NCI-H2227 (cell line): ENCODE results near the gene RPS6KA3.
"Not testable (repeated sequence)": the region's sequence is repeated elsewhere in the genome, so short reads cannot be mapped to it uniquely, and the experiment has no call there.

Source experiments
- DNase-seq: peaks from one replicate; lab custom pipeline; 2025; ENCODE audit not compliant: unreplicated experiment; lab: John Stamatoyannopoulos, UW

The RPS6KA3 gene

DNA sequence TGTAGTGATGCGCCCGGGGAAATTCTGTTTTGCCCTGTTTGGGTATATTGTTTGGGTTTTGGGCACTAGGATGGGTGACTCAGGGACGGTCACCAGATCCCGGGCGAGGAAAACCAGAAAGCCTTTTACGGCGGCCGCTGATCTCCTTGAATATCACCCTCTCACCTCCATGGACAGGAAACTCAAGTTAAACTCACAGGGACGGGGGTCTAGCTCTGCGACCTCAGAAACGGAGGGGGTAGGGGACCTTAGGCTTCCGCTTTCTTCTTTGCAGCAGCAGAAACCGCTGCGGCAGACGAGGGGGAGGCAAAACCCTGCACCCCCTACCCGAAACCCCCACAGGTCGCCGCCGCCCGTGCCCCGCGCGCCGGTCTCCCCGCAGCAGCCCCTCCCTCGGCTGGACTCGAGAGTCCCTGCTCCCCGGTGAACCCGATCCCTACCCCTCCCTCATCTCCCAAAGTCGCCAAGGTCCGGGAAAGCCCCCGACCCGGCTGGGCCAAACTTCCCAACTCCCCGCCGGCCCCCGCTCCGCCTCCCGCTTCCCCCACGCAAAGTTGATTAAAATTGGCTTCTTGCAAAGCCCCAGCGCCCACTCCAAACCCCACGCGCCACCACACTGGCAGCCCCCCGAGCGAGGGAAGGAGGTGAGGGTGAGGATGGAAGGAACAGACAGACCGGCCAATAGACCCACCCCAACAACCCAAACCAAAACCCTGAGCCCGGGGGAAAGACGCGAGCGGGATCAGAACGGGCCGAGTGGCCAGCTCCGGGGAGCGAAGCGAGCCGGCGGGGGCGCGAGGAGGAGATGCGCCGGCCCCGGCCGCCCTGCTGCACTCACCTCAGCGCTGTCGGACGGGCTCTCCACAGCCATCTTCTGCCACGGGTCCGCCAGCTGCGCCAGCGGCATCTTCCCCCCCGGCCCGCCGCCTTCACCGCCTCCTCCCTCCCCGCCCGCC, 705 bp downstream of the RPS6KA3 start:
- DNase-seq, result peak; percentile 78

DNA sequence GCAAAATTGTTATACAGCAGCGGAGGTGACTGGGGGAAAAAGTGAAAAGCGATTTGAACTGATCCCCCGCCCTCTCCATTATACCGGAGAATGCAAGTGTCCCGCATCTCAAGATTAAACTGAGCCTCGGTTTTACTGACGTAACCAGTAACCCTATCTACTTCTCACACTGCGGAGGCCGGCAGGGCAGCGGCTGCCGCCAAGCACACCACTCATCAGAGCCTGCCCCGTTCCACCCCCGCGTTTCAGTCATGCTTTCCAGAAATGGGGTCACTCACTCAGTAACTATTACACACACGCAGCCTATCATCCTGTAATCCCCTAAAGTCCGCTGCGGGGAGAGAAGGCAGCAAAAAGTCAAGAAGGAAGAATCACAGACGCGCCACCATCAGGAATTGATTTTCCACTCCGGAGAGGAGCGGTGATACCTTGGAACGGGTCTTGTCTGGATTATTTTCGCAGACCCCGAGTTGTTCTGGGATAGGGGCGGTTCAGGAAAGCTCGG, 1.4 kb downstream of the RPS6KA3 start:
- DNase-seq, result peak; percentile 61

DNA sequence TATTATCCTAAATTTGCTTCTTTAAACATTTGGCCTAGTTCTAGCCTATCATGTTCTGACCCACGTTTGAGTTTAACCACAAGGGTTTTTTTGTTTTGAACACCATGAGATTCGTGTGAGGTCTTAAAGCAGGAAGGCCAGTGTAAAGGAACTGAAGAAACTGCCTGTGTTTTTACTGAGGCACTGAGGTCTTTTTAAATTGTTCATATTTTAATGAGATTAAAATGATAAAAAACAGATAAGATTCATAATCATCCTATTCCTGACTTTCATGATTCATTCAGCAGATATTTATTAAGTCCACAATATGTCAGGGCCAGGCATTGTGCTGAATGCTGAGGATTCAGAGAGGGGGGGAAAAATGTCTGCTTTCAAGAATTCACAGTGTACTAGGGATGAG, 3.2 kb downstream of the RPS6KA3 start:
- DNase-seq, result no peak

DNA sequence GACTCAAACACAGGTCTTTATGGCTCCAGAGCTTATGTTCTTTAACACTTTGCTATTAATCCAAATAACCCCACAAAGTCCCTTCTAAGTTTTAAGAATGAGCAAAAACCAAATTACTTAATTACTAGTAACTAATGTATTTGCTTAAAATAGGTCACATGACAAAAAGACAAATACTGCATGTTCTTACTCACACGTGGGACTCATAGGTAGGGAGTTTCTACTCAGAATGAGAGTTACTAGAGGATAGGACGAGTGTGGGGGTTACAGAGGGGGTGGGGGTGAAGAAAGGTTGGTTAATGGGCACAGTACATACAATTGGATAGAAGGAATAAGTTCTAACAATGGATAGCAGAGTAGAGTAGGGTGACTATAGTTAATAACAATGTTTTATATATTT, 5.8 kb downstream of the RPS6KA3 start:
- no peak for DNase-seq

DNA sequence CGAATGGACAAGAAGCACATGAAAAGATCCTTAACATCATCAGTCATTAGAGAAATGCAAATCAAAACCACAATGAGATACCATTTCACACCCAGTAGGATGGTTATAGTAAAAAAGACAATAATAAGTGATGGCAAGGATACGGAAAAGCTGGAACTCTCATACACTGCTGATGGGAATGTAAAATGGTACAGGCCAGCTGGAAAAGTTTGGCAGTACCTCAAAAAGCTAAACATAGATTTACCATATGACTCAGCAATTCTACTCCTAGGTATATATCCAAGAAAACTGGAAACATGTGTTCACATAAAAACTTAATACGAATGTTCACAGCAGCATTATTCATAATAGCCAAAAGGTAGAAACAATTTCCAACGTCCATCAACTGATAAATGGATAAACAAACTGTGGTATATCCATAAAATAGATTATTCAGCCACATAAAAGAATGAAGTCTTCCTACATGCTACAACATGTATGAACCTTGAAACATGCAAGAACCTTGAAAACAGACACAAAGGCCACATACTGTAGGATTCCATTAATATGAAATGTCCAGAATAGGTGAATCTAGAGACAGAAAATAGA, 11.9 kb downstream of the RPS6KA3 start:
- no peak for DNase-seq

DNA sequence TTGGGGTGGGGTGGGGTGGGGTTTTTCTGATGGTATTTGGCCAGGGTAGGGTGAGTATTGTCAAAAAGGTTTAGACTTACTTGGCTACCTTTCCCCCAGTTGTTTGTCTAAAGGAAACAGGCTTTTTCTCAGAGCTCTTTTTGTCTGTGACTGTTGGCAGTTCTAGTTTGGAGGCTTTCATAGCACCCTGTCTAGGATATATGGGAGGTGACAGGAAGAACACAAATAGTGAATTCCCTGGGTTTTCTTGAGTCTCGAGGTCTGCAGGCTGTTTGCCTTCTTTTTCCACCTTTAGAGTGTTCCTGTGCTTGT, 13.5 kb downstream of the RPS6KA3 start:
- no peak for DNase-seq

DNA sequence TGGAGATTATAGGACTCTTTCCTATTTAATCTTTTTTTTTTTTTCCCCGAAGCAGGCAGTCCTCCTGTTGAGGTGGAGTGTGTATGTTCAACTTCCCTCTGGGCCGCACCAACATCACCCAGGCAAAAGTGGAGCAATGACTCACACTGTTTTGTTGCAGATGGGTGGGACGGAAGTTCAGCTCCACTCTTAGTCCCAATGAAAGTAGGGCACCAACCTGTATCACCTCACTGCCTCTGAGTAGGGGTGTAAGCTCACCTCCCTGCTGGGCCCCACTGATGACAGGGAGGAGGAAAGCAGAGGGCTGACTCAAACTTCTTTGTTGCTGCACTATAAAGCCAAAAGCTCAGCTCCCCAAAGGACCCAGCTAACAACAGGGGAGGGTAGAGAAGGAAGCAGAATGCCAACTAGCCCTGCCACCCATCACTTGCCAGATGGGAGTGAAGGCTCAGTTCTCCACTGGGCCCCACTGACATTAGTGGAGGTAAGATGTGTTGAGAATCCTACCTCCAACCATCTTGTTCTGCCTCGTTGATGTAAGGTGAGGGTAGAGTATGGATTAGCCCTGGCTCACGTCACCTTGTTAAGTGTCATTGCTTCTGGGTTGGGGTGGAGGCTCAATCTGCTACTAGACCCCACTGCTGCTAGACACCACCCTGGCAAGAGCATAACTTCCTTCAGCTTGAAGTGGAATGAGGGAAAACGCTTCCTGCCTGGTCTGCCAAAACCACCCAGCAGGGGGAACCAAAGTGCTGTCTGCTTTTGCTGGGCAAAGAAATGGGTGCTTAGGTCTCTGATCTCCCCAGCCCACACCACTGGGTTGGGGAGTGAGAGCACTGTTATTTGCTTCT, 14.1 kb downstream of the RPS6KA3 start:
- DNase-seq, result peak; percentile 5

DNA sequence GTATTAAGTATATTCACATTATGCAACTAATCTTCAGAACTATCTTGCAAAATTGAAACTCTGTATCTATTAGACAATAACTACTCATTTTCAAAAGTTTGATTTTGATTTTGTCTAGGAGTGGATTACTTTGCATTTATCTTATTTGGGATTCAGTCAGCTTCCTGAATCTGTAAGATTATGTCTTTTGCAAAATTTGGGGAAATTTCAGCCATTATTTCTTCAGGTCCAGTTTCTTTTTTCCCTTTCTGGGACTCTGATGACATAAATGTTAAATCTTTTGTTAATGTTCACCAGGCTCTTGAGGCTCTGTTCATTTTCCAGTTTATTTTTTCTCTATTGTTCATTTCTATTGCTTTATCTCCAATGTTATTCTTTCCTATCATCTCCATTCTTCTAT, 15.0 kb downstream of the RPS6KA3 start:
- DNase-seq, result no peak

DNA sequence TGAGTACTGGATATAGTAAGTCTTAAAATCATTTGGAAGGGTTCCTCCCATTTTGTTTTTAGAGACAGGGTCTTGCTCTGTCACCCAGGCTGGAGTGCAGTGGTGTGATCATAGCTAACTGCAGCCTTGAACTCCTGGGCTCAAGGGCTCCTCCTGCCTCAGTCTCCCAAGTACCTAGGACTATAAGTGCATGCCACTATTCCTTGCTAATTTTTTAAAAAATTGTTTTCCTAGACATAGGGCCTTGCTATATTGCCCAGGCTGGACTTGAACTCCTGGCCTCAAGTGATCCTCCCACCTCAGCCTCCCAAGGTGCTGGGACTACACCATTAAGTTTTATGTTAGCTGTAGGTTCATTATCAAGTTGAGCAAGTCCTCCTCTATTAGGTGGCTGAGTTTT, 16.6 kb downstream of the RPS6KA3 start:
- not testable (repeated sequence) for DNase-seq

DNA sequence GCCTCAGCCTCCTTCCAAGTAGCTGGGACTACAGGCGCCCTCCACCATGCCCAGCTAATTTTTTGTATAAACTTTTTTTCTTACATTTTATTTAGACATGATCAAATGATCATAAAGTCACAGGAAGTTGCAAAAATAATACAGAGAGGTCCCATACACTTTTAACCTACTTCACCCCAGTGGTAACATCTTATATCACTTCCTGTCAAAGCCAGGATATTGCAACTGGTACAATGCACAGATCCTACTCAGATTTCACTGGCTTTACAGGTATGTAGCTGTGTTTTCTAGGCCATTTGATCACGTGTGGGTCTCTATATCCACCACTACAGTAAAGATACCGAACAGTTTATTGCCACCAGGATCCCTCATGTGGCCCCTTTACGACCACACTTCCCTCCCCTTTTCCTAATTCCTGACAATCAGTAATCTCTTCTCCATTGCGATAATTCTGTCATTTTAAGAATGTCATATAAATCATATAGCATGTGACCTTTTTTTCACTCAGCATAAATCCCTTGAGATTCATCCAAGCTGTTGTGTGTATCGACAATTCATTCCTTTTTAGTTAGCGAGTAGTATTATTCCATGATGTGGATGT, 18.0 kb downstream of the RPS6KA3 start:
- DNase-seq, result no peak

DNA sequence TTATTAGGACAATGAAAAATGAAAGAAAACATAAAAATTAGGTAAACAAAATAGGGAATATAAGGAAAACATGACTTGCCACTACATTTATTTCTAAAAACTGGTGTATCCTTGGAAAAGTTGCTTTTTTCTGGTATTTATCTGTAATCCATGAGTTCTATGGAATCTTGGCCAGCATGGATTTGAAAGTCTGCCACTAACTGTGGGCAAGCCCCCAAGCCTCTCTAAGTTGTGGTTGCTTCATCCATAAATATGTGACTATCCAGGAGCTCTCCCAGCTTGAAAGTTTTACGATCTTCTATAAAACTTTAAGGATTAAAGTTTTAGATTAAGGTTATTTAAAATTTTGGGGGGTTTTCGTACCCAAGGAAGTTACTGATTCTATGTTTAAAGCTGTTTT, 21.8 kb downstream of the RPS6KA3 start:
- no peak for DNase-seq

DNA sequence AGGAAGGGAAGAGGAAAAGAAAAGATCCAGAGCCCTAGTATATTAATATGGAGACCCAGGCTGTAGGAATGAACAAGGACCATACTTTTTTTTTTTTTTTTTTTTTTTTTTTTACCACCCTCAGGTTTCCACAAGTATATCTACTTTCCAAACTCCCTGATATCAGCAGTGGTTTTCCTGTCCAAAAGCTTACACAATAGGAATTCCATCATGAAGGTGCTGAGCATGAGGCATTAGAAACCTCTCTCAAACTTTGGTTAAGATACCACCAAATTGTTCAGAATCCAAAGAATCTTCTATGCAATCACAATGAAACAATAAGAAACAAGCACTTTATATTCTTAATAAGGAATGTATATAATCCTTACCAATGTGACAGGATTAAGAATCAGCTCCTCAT, 26.5 kb downstream of the RPS6KA3 start:
- DNase-seq, result no peak

DNA sequence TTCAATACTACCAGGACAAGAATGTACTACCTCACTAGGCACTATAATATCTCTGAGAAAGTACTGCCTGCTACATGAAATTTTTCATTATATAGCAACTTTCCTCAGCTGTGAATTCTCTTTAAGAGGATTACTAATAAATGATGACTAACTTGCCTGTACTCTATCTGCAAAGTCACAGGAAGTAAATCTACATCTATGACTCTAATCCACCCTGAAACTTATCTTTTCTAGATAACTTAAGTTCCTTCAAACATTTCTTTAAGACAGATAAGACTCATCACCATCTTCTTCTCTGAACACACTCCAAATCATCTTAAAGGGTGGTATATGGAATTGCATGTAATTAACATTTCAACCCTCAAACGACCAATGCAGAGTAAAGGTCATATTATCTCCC, 28.8 kb downstream of the RPS6KA3 start:
- no peak for DNase-seq

DNA sequence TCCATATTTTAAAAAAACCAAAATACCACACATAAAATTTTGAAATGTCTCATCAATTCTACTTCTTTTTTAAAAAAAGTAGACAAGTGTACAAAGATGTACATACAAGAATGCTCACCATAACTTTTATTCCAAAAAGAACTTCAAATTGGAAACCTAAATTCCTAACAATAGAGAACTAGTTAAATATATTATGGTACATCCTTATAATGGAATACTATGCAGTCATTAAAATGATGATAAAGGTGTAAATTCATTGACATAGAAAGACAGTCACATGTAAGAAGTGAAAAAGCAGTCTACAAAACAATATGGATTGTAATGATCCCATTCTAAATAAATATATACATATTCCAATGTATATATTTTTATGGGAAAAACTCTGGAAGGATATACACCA, 31.0 kb downstream of the RPS6KA3 start:
- DNase-seq, result no peak

DNA sequence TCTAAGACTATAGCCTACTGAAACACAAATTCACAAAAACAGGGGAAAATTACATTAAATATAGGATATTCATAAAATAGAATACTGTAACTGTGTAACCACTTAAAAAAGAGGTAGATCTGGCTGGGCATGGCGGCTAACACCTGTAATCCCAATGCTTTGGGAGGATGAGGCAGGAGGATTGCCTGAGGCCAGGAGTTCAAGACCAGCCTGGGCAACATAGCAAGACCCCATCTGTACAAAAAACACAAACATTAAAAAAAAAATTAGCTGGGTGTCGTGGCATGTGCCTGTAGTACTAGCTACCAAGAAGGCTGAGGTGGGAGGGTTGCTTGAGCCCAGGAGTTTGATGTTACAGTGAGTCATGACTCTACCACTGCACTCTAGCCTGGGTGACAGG, 33.4 kb downstream of the RPS6KA3 start:
- DNase-seq, result no peak

DNA sequence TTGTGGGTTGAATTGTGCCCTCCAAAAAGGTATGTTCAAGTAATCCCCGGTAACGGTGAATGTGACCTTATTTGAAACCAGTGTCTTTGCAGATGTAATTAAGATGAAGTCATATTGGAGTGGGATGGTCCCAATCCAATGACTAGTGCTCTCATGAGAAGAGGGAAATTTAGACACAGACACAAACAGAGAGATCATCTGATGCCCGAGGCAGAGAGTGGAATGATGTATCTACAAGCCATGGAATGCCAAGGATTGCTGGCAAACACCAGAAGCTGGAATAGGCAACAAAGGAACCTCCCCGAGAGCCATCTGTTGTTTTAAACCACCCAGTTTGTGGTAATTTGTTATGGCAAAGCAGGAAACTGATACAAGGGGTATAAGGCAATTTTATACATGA, 35.1 kb downstream of the RPS6KA3 start:
- DNase-seq, result no peak

DNA sequence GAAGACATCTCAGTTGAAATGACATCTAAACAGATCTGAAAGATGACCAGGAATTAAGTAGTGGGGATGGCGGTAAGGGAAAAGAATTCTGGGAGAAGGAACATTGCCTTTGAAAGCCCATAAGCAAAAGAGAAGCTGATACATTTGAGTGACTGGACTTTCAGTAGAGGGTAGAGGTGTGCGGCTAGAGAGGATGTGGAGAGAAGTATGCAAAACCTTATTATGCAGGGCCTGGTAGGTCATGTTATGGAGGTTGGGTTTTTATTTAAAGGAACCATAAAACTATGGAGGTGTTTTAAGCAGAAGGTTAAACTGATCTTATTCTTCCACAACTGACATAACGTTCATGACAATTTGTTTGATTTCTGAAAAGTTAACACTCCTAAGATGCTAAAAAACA, 36.3 kb downstream of the RPS6KA3 start:
- DNase-seq, result no peak

DNA sequence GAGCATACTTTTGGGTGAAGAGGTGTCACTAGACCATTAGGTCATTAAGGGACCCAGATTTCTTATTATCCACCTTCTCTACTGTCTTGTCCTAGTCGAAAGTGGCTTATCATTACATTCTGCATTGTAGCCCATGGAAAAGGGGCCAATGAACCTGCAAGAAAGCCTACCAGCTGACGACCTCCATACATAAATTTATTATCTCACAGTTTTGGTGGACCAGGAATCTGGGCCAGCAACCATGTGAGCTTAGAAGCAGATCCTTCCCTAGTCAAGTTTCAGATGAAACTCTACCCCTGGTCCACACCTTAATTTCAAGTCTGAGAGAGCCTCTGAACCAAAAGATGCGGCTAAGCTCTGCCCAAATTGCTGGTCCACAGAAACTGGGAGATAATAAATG, 37.6 kb downstream of the RPS6KA3 start:
- no peak for DNase-seq

DNA sequence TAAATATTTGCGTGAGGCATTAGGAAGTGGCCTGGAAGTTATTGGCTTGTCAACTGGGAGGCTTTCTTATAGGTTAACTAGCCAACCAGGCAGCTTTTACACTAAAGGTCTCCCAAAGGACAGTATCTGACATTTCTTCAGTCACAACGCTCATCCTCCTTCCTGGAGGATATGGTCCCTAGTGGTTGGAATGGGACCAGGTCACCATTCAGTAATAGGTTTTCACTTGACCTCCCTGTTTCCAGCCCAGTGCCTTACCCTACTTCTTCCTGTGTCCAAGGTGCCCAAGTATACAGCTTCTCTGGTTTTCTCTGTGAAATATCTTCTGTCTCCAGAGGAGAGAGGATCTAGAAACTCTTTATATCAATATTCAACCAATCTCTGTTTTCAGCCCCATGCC, 38.5 kb downstream of the RPS6KA3 start:
- no peak for DNase-seq

DNA sequence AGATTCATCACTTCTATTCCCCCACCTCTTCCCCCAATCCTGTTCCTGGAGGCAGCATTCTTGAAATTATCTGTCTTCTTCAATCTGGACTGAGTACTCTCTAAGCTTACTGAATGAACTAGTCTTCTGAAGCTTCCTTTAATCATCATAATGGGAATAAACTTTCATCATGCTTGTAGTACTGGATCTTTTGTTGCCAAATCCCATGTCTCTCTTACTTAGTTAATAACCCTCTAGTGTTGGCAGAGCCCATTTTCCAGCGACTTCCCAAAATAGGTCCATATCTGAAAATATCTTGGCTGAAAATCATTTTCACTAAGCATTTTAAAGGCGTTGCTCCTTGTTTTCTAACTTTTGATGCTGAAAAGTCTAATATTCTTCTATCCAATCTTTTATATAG, 39.6 kb downstream of the RPS6KA3 start:
- DNase-seq, result no peak

DNA sequence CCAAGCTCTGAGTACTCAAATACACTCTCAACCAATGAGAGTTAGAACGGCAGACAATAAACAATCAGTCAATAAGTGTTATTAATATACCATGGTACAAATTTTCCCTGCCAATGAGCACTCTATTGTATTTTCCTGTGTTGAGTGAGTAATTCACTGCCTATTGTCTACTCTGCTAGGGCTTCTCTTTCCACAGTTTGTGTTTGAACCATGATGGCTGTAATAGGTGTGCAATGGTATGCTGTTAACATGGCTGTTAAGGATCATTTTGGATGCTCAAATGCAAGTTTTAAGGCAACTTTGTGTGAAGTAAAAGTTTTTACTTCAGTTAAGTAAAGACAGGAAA, 41.2 kb downstream of the RPS6KA3 start:
- no peak for DNase-seq
